Suppressor macrophage (primary cell): ENCODE results near the gene KIT.

Experiments used
- DNase-seq, 4 experiments: peaks; one replicate each; pipeline ENCODE4 v3.0.0-alpha.2; 2020 to 2022

Gene KIT

DNA sequence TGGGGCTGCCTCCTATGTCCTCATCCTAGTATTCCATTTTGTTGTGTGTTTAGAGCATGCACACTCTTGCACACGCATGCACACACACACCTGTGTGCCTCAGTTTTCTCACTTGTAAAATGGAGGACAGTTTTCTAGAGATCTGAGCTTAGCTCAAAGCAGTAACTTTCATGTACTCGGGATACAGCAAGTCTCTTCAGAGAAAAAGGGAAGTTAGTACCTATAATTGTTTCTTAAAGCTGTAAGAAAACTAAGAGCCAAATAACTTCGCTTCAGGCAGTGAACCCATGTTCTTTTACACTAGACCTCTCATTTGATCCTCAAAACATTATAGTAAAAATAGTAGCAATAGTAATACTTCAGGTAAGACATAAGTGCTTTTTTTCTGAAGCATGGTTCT lies 49.6 kb downstream of the KIT start:
- DNase-seq = peak in 2 of 4 experiments; percentile 15 to 43

DNA sequence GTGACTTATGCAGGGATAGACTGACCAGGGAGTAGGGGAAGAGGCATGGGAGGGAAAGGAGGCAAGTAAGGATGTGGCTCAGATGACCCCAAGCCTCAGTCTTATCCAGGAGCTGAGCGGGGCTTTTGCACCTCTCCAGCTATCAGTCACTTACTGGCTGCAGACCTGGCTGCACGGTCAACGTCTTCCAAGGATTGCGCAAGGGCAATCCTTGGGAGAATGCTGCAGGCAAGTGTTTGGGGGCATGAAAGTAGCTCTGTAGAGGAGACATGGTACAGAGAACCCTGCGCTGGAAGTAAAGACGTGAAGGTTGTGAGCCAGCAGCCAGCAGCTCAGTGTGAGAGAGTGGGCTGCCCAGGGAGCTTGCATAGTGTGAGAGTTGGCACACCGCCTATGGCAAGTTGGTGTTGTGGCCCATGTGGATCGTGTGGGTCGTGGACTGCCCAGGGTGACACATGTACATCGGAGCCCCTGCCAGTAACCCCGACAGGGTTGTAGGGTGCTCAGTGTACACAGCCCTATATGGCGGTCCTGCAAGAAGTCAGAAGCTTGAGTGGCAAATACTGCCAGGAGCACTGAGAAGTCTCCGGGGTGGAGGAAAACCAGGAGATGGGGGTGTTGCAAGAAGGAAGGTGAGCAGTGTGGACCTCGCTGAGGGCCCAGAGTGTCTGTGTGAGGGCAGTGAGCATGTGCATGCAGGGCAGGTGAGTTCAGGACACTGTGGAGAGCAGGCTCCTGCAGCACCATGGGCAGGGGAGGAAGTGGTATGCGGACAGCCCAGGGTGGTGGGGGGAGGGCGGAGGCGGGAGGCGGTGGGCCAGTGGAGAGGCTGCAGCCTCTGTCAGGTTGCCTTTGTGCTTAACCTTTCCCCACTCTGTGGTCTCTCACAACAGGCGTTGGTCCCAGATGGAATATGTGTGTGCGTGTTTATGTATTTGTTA lies 50.9 kb downstream of the KIT start:
- no peak for DNase-seq

DNA sequence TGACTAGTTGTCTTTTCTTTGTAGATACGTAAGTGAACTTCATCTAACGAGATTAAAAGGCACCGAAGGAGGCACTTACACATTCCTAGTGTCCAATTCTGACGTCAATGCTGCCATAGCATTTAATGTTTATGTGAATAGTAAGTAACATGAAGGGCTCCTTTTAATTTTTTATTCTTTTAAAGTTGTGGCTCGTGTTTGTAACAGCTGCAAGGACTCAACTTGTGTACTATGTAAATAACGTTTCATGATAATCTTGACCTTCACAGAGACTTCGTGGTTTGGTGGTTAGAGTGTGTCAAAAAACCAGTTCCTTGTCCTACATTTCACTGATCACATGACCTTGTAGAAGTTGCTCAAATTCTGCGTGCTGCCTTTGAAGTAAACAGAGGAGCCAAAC lies 51.6 kb downstream of the KIT start:
- DNase-seq = peak; percentile 34 to 71 (median 52)

DNA sequence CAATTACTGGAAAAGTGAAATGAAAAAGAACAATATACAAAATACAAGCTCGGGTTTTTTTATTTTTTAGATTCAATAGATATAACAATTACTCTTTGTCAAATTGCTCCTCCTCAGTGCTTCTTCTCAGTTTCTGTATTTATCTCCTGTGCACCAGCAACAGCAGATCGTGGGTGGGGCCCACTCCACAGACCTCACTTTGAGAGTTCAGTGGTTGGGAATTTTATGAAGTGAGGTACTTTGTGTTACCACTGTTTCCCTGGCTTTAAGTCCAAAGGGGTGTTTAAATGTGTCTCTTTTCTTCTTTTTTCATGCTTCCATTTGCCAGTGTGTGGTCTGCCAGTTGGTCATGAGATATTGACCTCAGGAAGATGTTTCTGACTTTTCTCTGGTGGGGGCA lies 54.4 kb downstream of the KIT start:
- no peak for DNase-seq

DNA sequence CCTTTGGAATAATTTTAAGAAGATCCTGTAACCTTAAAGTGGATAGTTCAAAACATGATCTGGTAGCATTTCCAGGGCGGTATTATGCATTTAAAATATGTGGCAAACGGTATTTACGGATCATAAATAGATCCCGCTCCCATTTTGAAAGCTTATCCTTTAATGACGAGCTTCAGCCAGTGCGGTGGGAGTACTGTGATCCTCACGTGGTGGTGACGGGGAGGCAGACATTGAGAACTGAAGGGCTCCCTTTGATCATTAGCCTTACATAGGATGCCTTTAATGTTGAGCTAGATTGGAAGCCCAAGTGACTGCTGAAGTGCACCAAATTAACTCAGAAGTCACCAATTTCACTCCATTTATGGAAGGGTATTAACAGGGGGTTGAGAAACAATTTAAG lies 56.9 kb downstream of the KIT start:
- no peak for DNase-seq

DNA sequence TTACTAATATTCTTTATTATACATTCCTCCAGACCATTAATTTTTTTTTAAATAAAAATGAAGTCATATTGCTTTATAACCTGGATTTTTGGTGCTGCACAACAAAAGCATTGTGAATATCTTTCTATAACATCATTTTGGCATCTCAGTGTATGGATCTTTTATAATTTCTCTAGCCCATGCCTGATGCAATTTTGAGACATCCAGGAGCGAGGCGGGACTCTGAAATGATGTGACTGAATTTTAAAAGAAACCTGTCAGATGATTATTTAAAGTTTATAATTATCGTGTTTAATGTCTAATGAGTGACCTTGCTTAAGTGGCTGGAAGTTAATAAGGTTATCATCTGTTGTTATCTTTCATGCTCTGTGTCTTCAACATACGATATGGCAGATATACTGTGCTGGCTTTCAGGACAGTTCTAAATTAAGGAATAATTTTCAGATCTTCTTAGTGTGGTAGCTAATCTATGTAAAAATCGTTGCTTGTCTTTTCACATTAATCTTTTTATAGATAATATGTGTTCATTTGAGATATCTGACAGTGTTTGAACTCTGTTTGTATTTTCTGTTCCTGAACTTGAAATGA lies 58.8 kb downstream of the KIT start:
- DNase-seq = no peak

DNA sequence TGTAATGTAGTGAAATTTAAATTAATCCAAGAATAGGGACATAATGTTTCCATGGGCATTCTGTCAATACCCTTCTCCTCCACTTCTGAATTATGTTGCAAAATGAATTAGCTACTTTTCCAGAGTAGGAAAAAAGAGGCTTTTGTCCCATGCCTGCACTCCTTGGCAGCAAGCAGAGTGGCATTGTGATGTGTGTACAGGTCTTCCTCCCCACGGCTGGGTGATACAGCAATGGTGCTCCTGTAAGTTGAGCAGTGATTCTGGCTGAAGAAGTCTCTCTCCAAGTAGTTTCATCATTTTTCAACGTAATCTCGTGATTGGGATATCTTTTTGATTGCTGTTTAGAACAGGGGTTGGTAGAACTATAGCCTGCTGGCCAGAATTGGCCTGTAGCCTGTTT lies 59.9 kb downstream of the KIT start:
- no peak for DNase-seq

DNA sequence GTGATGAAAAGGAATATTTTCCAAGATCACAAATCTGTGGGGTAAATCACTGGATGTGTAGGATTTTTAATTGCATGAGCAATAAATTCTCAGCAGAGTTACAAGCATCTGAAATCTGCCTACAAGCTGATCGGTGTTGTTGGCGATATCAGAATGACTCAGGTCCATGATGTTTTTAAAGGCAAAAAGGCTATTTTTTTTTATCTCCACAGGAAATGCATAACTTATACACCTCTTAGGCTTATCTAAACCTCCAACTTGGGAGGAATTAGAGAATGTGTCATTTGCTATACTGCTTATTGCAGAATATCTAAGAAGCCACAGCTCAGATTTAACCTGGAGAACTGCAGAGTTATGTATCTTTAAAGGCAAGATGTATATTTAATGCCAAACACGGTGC lies 61.6 kb downstream of the KIT start:
- DNase-seq = no peak

DNA sequence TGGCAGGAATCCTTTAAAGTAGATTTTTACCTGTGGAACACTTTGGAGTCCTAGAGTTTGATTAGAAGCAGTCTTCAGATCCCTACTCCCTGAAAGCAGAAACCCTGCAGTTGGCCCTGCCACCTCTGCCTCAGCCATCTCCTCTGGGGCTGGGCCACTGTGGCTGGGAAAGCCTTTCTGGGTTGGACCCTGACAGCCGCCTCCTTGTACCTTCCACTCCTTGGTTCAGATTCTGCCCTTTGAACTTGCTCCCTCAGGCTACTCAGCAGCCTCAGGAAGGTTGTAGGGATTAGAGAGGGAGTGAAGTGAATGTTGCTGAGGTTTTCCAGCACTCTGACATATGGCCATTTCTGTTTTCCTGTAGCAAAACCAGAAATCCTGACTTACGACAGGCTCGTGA lies 65.5 kb downstream of the KIT start:
- DNase-seq = no peak

DNA sequence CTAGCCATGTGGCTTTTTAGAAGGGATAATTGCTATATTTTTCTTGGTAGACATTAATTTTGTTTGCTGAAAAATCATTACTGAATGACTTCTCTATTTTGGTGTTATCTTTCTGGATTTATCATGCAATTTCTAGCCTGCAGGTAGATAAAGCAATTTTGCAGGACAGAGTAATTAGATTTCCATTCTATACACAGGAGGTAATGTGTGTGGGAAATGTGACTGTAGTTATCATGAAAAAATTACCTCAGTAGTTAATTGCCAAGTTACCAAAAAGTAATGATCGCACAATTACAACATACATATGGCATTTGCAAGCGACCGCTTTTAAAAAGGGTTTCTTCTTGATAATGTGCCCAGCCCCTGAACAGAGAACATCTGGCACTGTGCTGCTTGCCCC lies 66.1 kb downstream of the KIT start:
- DNase-seq = no peak

DNA sequence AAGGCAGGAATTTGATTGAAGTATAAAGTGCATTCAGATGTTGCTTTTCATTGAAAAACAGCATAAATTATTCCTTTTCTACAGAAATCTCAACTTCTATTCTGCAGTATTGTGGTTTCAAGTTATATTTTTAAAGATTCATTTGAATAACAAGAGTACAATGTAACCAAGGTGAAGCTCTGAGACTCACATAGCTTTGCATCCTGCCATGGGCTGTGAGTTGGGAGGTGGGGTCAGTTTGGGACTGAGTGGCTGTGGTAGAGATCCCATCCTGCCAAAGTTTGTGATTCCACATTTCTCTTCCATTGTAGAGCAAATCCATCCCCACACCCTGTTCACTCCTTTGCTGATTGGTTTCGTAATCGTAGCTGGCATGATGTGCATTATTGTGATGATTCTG lies 69.2 kb downstream of the KIT start:
- DNase-seq = no peak

DNA sequence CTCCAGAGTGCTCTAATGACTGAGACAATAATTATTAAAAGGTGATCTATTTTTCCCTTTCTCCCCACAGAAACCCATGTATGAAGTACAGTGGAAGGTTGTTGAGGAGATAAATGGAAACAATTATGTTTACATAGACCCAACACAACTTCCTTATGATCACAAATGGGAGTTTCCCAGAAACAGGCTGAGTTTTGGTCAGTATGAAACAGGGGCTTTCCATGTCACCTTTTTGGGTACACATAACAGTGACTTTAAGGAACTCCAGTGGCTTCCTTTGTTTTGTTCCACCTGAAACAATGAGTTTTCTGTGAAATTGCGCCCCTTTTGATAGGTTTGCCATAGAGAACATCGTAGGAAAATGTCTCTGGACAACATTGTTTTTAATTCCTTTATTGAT lies 69.6 kb downstream of the KIT start:
- no peak for DNase-seq

DNA sequence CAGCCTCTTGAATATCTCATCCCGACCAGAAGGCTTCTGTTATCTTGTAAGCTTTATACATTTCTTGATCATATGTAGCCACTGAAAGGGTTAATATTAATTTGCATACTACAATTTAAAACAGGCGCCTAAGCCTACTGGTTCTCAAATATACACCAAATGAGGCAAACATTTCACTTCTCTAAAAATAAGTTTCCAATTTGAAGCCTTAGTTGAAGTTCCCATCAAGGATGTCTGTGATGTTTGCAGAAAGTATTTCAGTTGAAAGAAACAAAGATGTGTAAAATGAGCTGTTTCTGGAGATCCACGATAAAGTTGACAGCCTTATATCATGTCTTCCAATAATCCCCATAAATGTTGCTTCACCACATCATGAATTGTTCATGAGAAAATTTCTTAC lies 70.6 kb downstream of the KIT start:
- DNase-seq = peak in 1 of 4 experiments; percentile 11

DNA sequence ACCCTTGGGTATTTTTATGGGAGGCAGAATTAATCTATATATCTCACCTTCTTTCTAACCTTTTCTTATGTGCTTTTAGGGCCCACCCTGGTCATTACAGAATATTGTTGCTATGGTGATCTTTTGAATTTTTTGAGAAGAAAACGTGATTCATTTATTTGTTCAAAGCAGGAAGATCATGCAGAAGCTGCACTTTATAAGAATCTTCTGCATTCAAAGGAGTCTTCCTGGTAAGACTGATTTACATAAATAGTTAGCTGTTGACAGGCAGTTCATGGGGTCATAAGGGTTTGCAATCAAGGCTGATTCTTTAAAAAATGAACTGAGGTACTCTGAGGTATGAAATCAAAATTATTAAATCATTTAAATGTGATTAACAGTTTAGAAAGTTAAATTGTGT lies 71.5 kb downstream of the KIT start:
- DNase-seq = no peak

DNA sequence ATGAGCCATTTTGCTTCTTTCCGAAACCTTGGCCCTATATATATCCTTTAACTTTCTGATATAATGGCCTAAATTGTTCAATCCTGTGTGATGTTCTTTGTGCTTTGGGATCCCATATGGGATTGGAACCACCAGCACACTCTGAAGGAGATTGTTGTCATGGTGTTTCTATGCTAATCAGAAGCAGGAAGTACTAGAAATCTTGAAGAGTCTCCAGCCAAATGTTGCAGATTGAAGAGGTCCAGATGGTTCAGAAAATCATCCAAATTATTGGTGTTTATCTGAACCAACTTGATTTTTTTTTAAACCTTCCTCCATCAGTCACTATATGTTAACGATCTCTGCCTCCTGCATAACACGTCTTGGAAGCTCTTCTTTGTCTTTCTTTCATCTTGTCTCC lies 72.8 kb downstream of the KIT start:
- DNase-seq = no peak

DNA sequence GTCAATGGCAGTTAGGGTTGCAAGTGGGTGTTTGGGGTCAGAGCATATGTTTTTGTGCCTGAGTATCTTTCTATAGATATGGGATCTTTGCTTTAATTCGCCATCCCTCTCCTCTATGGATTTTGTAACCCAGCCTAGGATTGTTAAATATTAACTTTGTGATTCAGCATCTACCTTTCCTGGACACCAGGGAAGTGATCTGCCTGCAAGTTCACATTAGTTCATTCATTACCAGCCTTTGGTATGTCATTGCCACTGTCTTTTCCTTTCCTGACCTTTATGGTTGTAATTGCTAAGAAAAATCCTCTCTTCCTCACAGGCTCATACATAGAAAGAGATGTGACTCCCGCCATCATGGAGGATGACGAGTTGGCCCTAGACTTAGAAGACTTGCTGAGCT lies 73.8 kb downstream of the KIT start:
- no peak for DNase-seq

DNA sequence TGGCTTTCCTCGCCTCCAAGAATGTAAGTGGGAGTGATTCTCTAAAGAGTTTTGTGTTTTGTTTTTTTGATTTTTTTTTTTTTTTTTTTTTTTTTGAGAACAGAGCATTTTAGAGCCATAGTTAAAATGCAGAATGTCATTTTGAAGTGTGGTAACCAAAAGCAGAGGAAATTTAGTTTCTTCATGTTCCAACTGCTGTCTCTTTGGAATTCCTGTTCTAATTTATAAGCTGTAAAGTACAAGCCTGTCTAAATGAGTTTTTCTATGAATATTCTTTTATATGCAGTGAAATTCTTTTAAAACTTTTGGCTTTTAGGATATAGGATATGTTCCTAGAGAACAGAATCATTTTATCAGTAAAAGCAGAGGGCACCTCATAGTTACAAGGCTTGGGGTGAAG lies 74.2 kb downstream of the KIT start:
- DNase-seq = no peak

DNA sequence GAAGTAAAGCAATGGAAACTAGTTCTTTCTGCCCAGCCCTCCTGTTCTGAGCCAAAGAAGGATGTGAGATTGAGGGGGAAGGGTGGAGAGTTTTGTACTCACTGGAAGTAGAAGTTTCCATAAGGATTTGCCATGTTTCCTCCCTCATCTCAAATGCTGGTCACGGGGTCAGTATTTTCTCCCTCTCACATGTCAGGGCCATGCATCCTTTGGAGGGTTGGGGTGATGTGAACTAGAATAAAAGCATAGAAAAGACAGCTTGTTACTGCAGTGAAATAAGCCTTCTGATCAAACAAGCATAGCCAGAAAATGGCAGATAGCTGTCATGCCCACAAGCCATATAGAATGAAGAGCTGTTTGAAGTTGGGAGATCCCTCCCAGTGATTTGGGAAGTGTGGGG lies 79.7 kb downstream of the KIT start:
- DNase-seq = no peak

DNA sequence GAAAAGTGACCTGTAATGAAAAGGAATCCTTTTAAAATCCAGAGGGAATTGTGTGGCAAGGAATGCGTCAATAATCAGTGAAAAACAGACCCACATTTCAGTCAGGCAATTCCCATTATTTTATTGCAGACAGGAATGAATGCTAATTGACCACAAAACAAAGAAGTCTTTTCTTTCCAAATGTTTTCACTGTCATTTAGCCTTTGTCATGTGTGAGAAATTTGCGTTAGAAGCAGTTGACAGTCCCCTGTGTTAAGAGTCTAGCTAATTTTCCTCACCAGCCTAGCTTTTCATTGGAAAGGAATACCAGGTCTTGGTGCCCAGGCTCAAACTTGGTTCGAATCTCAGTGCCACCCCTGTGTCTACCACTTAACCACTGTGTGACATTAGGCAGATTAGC lies 83.4 kb downstream of the KIT start:
- no peak for DNase-seq

DNA sequence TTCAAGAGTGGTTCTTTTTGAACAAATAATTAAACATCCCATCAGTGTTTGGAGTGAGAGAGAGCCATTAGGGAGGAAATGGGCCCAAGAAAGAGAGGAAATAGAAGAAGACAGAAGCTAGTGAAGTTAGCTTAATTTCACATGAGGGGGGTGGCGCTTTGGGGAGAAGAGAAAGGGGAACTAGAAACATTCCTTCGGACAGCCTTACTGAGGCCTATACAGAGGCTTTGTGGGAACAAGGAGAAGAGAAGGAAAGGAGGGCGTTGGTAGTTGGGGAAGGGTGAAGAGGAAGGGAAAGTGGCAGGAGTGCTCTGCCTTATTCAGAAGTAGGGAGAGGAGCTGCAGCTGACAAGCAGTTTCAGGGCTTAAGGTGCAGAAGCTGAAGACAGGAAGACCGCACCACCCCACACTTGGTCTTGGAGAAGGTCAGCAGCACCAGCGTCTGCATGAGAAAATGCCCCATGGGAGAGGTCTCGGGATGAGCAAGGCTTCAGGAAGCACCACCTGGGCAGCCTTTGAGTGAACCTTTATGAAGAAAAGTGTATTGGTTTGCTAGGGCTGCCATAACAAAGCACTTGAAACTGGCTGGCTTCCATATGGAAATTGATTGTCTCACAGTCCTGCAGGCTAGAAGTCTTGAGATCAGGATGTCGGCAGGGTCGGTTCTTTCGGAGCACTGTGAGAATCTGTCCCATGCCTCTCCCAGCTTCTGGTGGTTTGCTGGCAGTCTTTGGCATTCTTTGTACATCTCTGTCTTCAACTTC lies 85.1 kb downstream of the KIT start:
- DNase-seq = peak; percentile 56 to 80 (median 68)

DNA sequence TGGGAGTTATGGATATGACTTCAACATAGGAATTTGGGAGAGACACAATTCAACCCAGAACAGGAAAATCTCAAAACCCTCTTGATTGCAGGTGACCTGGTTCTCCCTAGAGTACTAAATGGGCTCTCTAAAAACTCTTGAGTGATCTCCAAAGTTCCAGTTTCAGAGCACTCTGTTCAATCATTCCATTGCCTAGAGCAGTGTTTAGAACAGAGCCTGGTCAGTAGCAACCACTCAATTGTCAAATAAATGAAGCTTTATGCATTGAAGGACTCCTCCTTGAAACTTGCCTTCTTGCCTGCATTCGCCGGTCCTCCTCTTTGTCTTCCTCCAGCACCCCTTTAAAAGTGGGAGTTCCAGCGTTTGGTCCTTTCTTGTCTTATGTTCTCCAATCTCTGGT lies 85.8 kb downstream of the KIT start:
- DNase-seq = no peak

DNA sequence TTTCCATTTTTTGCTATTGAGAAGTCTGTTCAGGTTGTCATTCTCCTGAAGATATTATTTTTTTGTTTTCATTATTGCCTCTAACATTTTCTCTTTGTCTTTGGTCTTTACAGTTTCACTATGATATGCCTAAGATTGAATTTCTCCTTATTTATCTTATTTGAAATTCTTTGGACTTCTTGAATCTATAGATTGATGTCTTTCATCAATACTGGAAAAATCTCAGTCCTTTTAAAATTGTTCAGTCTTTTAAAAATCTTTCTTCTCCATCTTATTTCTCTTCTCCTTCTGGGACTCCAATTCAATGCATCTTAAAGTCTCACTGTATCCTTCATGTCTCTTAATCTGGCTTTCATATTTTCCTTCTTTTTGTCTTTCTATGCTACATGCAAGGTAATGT lies 86.7 kb downstream of the KIT start:
- no peak for DNase-seq

DNA sequence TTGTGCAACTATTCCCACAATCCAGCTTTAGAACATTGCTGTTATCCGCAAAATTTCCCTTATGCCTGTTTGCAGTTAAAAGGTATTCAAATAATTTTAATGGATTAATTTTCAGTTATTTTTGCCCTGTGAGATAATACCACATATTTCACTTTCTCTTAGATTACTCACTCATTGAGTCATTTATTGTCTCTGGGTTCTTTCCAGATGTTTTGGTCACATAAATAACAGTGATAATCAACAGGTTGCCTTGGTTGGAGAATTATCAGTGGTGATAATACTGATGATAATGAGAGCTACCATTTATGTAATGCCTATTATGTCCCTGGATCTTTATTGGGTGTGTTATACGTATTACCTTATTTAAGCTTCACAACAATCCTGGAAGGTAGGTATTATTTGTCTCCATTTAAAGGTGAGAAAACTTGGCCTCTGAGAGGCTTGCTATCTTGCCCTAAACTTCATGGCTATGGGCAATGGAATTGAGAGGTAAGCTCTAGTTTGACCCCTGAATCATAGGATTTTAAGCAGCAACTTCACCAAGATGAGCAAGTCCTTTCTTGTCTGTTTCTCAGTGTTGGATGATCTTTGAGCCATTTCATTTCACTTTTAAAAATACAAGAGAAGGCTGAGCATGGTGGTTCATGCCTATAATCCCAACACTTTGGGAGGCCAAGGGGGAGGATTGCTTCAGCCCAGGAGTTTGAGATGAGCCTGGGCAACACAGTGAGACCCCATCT lies 87.4 kb downstream of the KIT start:
- DNase-seq = no peak
